Naive thymus-derived CD4-positive, alpha-beta T cell (primary cell): ENCODE data around the gene VMAC. TPM values are rescaled to one million over a fixed set of nuclear protein-coding genes. Genes with fewer than 3 reads are reported as not detected.

Experiments used
- ATAC-seq: fragments of 150-1000 bp; cut with Tn5 transposase; 2 replicates; pipeline ENCODE4 v1.10.0; 2021; ENCODE audit warnings: mild to moderate bottlenecking, moderate library complexity
- CTCF ChIA-PET: fragments of 350-600 bp; sonication (Branson Sonifier 250); formaldehyde crosslinking; loops from one replicate; lab custom pipeline; 2021; ENCODE audit warnings: antibody characterized with exemption; lab: Charles Lee
- POLR2A ChIA-PET: fragments of 350-600 bp; sonication (Branson Sonifier 250); formaldehyde crosslinking; loops from one replicate; lab custom pipeline; 2021; ENCODE audit warnings: antibody characterized with exemption, inconsistent platforms; lab: Charles Lee
- DNase-seq, 9 donors: peaks; one replicate each; pipeline versions ENCODE4 v3.0.0 to v3.0.0-alpha.2; 2020 to 2022; ENCODE audit warnings: mixed read lengths in 1 of 9
- H3K27ac ChIP-seq: one replicate; pipeline ENCODE4 v1.7.0; 2013; ENCODE audit warnings: mild to moderate bottlenecking, low read depth, low read length, moderate library complexity
- H3K27me3 ChIP-seq, 2 donors: one replicate each; pipeline ENCODE4 v1.7.0; 2013; ENCODE audit warnings: low read length in 2 of 2, mild to moderate bottlenecking in 2 of 2, moderate library complexity in 2 of 2; ENCODE audit not compliant: control insufficient read depth in 2 of 2, insufficient read depth in 2 of 2
- H3K36me3 ChIP-seq, 3 experiments: 1 replicate in 2 of 3; 2 replicates in 1 of 3; pipeline ENCODE4 v1.7.0; 2013; ENCODE audit warnings: low read length in 3 of 3, mild to moderate bottlenecking in 3 of 3, moderate library complexity in 1 of 3; ENCODE audit not compliant: insufficient read depth in 3 of 3, control insufficient read depth in 2 of 3
- H3K4me1 ChIP-seq, 2 donors: one replicate each; pipeline ENCODE4 v1.7.0; 2013; ENCODE audit warnings: low read length in 2 of 2, mild to moderate bottlenecking in 2 of 2, moderate library complexity in 1 of 2; ENCODE audit not compliant: control insufficient read depth in 2 of 2, insufficient read depth in 2 of 2
- H3K4me3 ChIP-seq: 2 replicates; pipeline ENCODE4 v1.7.0; 2013; ENCODE audit warnings: mild to moderate bottlenecking, low read length
- H3K9me3 ChIP-seq, 3 experiments: 1 replicate in 2 of 3; 2 replicates in 1 of 3; pipeline ENCODE4 v1.7.0; 2013; ENCODE audit warnings: low read length in 3 of 3; ENCODE audit not compliant: control insufficient read depth in 2 of 3
- H3K27ac Mint-ChIP-seq, 9 donors: one replicate each; pipeline ENCODE4 v1.8.0; 2020 to 2022; ENCODE audit warnings: mixed read lengths in 9 of 9, mild to moderate bottlenecking in 8 of 9, moderate library complexity in 5 of 9, inconsistent platforms in 2 of 9
- H3K27me3 Mint-ChIP-seq, 5 donors: one replicate each; pipeline ENCODE4 v1.8.0; 2021 to 2022; ENCODE audit warnings: mixed read lengths in 5 of 5, mild to moderate bottlenecking in 1 of 5
- H3K36me3 Mint-ChIP-seq, 5 donors: one replicate each; pipeline ENCODE4 v1.8.0; 2020 to 2022; ENCODE audit warnings: mixed read lengths in 5 of 5, mild to moderate bottlenecking in 3 of 5, inconsistent platforms in 1 of 5
- H3K4me1 Mint-ChIP-seq, 7 donors: one replicate each; pipeline ENCODE4 v1.8.0; 2020 to 2022; ENCODE audit warnings: mixed read lengths in 7 of 7, mild to moderate bottlenecking in 3 of 7, inconsistent platforms in 1 of 7
- H3K4me3 Mint-ChIP-seq, 10 donors: one replicate each; pipeline ENCODE4 v1.8.0; 2020 to 2022; ENCODE audit warnings: mild to moderate bottlenecking in 10 of 10, mixed read lengths in 10 of 10, moderate library complexity in 6 of 10, inconsistent platforms in 2 of 10
- H3K9me3 Mint-ChIP-seq, 11 donors: one replicate each; pipeline ENCODE4 v1.8.0; 2020 to 2022; ENCODE audit warnings: mixed read lengths in 11 of 11, mild to moderate bottlenecking in 4 of 11, inconsistent platforms in 1 of 11, moderate library complexity in 1 of 11
- intact Hi-C, 2 donors: fragments of 100-400 bp; cut with micrococcal nuclease; formaldehyde crosslinking; loops; one replicate each; pipeline ENCODE4 v1.15.1; 2023
- polyA plus RNA-seq, 2 donors: library from polyadenylated mRNA; unstranded; fragments of 300-500 nt; fragmentation: Illumina TruSeq; gene quantifications; one replicate each; pipeline ENCODE4 v1.2.3, GENCODE V29; 2021
- total RNA-seq, 6 experiments: library from RNA in 5 of 6; stranded (reverse) in 5 of 6; gene quantifications; 1 replicate in 5 of 6; 2 replicates in 1 of 6; pipeline ENCODE4 v1.2.3 and lab custom pipeline; 2021 to 2026

VMAC gene
- total and polyA plus RNA-seq, 7 experiments from 2014 or later, result 6.3 to 39.4 (median 24.3) TPM

DNA sequence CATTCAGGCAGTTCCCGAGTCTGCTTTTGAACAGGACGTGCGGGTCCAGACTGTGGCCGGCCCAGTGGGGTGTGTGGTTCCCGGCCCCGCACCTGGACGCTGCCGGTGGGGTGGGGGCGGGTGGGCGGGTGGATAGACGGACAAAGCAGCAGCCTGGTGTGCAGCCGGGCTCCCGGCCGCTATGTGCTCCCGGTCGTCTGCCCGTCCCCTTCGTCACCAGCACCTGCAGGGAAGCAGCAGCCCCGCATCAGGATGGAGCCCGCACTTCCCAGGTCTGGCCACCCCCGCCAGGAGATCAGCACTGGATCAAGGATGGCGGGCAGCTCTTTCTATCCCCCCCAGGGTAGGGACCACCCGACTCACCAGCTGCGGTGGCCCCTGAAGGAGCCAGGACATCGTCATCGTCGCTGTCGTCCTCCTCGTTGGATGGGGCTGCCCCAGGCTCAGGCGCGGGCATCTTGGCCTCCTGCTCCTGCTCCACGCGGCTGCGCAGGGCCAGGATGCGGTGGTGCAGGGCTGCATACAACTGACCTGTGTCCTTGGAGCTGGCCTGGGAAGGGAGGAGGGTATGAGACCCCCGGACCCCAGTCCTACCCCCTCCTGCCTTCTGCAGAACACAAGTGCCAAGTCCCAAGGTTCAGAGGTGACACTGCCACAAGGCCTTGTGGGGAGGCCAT is 12.9 kb downstream of the VMAC start:
- intact Hi-C loops, result no loop called here
- Histone ChIP-seq H3K36me3 (peaks cover 6 to 84% (median 12%) of the 10 kb centered on the region in 3 experiments), H3K4me3 (no peak overlapping the region), H3K4me1 (no peaks in the 10 kb centered on the region), H3K27me3 (no peaks in the 10 kb centered on the region), H3K9me3 (no peaks in the 10 kb centered on the region), H3K27ac (no peak overlapping the region)
- ATAC-seq (no peak), DNase-seq (no peak)
- POLR2A ChIA-PET, result no interaction called here
- CTCF ChIA-PET, result no interaction called here
- H3K4me3 Mint-ChIP-seq, result no peak overlapping the region
- H3K4me1 Mint-ChIP-seq, result no peaks in the 10 kb centered on the region
- peaks cover 0 to 12% (median 3%) of the 10 kb centered on the region in 5 donors for H3K36me3 Mint-ChIP-seq
- H3K27ac Mint-ChIP-seq, result no peak overlapping the region
- no peaks in the 10 kb centered on the region for H3K9me3 Mint-ChIP-seq
- H3K27me3 Mint-ChIP-seq, result no peaks in the 10 kb centered on the region

DNA sequence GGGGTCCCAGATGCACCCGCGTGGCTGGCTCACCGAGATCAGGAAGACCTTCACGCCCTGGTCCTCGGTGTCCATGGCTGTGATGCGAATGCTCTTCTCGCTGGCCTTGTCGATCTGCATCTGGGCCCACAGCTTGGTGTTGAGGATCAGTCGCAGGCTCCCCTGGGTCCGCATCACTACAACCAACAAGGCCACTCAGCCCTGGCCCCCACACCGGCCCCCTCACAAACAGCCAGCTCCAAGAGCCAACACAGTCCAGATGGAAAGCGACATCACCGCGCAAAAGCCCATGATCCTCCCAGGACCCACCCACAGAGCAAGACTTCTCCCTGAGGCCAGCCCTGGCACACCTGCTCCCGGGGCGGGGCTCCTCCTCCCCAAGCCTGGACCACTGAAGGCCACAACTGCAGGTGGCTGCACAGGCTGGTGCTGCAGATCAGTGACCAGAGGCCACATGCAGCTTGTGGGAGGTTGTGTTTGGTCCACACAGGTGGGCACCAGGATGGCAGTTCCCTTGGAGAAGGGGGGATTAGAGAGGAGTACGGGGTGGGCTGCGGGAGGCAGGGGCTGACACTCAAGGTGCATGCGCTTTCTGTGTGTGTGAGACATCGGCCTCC is 13.9 kb downstream of the VMAC start:
- POLR2A ChIA-PET, result no interaction called here
- peaks cover 6 to 94% (median 17%) of the 10 kb centered on the region in 3 experiments for H3K36me3 ChIP-seq
- no peaks in the 10 kb centered on the region for H3K4me1 ChIP-seq
- ATAC-seq, result no peak
- H3K4me3 Mint-ChIP-seq, result no peak overlapping the region
- H3K27ac ChIP-seq, result no peak overlapping the region
- intact Hi-C loops, result no loop called here
- peaks cover 0 to 18% (median 5%) of the 10 kb centered on the region in 5 donors for H3K36me3 Mint-ChIP-seq
- no peaks in the 10 kb centered on the region for H3K27me3 Mint-ChIP-seq
- H3K27ac Mint-ChIP-seq, result peak overlapping the region in 1 of 9 donors; percentile 48
- H3K9me3 Mint-ChIP-seq, result no peaks in the 10 kb centered on the region
- no peaks in the 10 kb centered on the region for H3K27me3 ChIP-seq
- no peak overlapping the region for H3K4me3 ChIP-seq
- CTCF ChIA-PET, result no interaction called here
- no peaks in the 10 kb centered on the region for H3K9me3 ChIP-seq
- no peak for DNase-seq
- H3K4me1 Mint-ChIP-seq, result no peaks in the 10 kb centered on the region

- peaks cover 0 to 5% (median 0%) of the 10 kb centered on the region in 7 donors for H3K4me1 Mint-ChIP-seq
- intact Hi-C loops, result no loop called here
- H3K27ac Mint-ChIP-seq, result peak overlapping the region in 3 of 9 donors; percentile 10 to 39 (median 19)
These were observed 17.0 kb downstream of the VMAC start for GRCh38 chr19:5921516-5922160.

DNA sequence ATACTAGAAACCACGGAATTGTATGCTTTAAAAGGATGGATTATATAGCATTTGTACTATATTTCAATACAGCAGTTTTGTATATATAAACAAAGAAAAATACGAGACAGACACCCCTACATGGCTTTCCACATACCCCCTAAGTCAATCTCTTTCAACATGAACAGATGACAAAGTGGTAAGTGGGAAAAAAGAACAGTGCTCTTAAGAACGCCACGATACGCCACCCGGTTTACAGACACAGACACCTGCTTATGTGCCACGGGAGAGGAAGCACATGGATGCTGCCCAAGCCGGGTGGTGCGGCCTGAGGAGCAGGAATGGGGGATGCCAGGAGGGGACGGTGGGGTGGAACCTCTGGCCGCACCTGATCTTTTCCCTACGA is 17.5 kb downstream of the VMAC start:
- Mint-ChIP-seq H3K4me3 (no peak overlapping the region), H3K27ac (peak overlapping the region in 3 of 9 donors; percentile 10 to 39 (median 12)), H3K36me3 (peaks cover 4 to 36% (median 10%) of the 10 kb centered on the region in 5 donors), H3K9me3 (no peaks in the 10 kb centered on the region), H3K27me3 (no peaks in the 10 kb centered on the region), H3K4me1 (peaks cover 0 to 5% (median 0%) of the 10 kb centered on the region in 7 donors)
- H3K9me3 ChIP-seq, result no peaks in the 10 kb centered on the region
- no peaks in the 10 kb centered on the region for H3K27me3 ChIP-seq
- peaks cover 11 to 99% (median 49%) of the 10 kb centered on the region in 3 experiments for H3K36me3 ChIP-seq
- H3K4me3 ChIP-seq, result no peak overlapping the region
- ATAC-seq, result no peak
- H3K27ac ChIP-seq, result no peak overlapping the region
- intact Hi-C loops, result no loop called here
- ChIA-PET POLR2A (no interaction called here), CTCF (no interaction called here)
- DNase-seq, result no peak
- no peaks in the 10 kb centered on the region for H3K4me1 ChIP-seq

More at GRCh38 chr19:5921516-5922160, 17.0 kb downstream of the VMAC start:
- Mint-ChIP-seq H3K9me3 (no peaks in the 10 kb centered on the region), H3K27me3 (no peaks in the 10 kb centered on the region), H3K36me3 (peaks cover 4 to 36% (median 10%) of the 10 kb centered on the region in 5 donors), H3K4me3 (no peak overlapping the region)
- Histone ChIP-seq H3K27ac (no peak overlapping the region), H3K9me3 (no peaks in the 10 kb centered on the region), H3K36me3 (peaks cover 6 to 99% (median 44%) of the 10 kb centered on the region in 3 experiments), H3K4me3 (no peak overlapping the region), H3K27me3 (no peaks in the 10 kb centered on the region), H3K4me1 (no peaks in the 10 kb centered on the region)
- CTCF ChIA-PET, result no interaction called here
- DNase-seq (no peak), ATAC-seq (no peak)
- POLR2A ChIA-PET, result no interaction called here

DNA sequence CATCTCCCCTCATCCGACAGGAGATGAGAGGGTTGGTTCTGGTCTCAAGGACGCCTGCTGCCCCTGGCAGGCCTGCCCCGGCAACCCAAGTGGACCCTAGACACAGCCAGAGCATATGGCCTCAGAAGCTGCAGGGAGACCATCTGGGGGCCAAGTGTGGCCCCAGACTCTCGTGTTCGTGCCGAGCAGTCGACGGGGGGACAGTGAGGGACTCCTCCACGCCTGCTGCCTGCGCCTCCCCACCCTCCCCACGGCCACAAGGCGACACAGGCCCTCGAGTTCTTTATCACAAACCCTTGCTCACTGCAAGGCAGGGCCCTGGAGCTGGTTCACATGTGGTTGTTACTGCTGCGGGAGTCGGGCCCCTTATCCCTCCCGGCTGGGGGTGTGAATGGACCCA is 18.7 kb downstream of the VMAC start:
- H3K4me1 ChIP-seq, result no peaks in the 10 kb centered on the region
- no peak for ATAC-seq
- H3K27ac ChIP-seq, result no peak overlapping the region
- no peak overlapping the region for H3K4me3 ChIP-seq
- Mint-ChIP-seq H3K4me3 (no peak overlapping the region), H3K36me3 (peaks cover 7 to 42% (median 11%) of the 10 kb centered on the region in 5 donors), H3K27ac (peak overlapping the region in 2 of 9 donors; percentile 28 to 72), H3K27me3 (no peaks in the 10 kb centered on the region), H3K9me3 (no peaks in the 10 kb centered on the region), H3K4me1 (peaks cover 0 to 5% (median 0%) of the 10 kb centered on the region in 7 donors)
- ChIA-PET POLR2A (interaction anchor here (0.6 to 1.1 kb wide), 2 partner anchors 12 to 14 kb away, joined by 3 to 5 read pairs; no protein-coding TSS in a partner anchor), CTCF (no interaction called here)
- H3K9me3 ChIP-seq, result no peaks in the 10 kb centered on the region
- no peak for DNase-seq
- intact Hi-C loops, result no loop called here
- H3K27me3 ChIP-seq, result no peaks in the 10 kb centered on the region
- H3K36me3 ChIP-seq, result peaks cover 19 to 100% (median 53%) of the 10 kb centered on the region in 3 experiments

DNA sequence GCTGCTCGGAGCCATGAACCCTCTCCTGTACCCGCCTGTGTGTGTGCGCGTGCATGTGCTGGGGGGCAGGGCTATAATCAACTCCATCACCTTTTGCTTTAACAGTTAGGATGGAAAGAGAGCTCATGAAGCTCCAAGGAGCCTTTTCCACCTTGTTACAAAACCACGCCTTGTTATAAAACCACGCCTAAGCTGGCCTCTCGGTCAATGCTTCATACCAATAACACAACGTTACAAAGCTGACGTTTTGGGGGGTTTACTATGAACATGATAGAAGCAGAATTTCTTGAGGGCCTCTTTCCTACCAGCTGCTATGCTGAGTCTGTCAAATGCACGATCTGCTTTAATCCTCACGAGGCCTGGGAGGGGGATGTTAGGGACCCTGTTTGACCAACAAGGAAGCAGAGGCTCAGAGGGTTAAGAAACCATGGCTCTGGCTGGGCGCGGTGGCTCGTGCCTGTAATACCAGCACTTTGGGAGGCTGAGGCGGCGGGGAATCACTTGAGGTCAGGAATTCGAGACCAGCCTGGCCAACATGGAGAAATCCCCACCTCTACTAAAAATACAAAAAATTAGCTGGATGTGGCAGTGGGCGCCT is 21.3 kb downstream of the VMAC start:
- H3K27ac ChIP-seq, result no peak overlapping the region
- POLR2A ChIA-PET, result interaction anchor here (1.2 kb wide), 1 partner anchor 24 kb away, joined by 4 read pairs; no protein-coding TSS in a partner anchor
- CTCF ChIA-PET, result no interaction called here

More for the DNA sequence above, 21.3 kb downstream of the VMAC start:
- no peak overlapping the region for H3K27ac Mint-ChIP-seq
- no peak for ATAC-seq
- H3K9me3 Mint-ChIP-seq, result no peaks in the 10 kb centered on the region
- H3K36me3 Mint-ChIP-seq, result peaks cover 7 to 59% (median 17%) of the 10 kb centered on the region in 5 donors
- no peak overlapping the region for H3K4me3 Mint-ChIP-seq
- Histone ChIP-seq H3K4me3 (no peak overlapping the region), H3K36me3 (peaks cover 24 to 100% (median 50%) of the 10 kb centered on the region in 3 experiments), H3K27me3 (no peaks in the 10 kb centered on the region), H3K4me1 (no peaks in the 10 kb centered on the region), H3K9me3 (no peaks in the 10 kb centered on the region)
- DNase-seq, result no peak
- intact Hi-C loops, result no loop called here
- H3K27me3 Mint-ChIP-seq, result no peaks in the 10 kb centered on the region
- peaks cover 0 to 5% (median 0%) of the 10 kb centered on the region in 7 donors for H3K4me1 Mint-ChIP-seq
